Activated naive CD4-positive, alpha-beta T cell treated with anti-CD3 and anti-CD28 coated beads, Interleukin-2, amount 50 U/mL, for 16 hours (primary cell): ENCODE data around the gene NONO.
"Not testable (repeated sequence)": the region's sequence is repeated elsewhere in the genome, so short reads cannot be mapped to it uniquely, and the experiment has no call there.

Experiments
- DNase-seq: peaks from one replicate; pipeline ENCODE4 v3.0.0-alpha.2; 2020

Gene NONO, protein sequence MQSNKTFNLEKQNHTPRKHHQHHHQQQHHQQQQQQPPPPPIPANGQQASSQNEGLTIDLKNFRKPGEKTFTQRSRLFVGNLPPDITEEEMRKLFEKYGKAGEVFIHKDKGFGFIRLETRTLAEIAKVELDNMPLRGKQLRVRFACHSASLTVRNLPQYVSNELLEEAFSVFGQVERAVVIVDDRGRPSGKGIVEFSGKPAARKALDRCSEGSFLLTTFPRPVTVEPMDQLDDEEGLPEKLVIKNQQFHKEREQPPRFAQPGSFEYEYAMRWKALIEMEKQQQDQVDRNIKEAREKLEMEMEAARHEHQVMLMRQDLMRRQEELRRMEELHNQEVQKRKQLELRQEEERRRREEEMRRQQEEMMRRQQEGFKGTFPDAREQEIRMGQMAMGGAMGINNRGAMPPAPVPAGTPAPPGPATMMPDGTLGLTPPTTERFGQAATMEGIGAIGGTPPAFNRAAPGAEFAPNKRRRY

DNA sequence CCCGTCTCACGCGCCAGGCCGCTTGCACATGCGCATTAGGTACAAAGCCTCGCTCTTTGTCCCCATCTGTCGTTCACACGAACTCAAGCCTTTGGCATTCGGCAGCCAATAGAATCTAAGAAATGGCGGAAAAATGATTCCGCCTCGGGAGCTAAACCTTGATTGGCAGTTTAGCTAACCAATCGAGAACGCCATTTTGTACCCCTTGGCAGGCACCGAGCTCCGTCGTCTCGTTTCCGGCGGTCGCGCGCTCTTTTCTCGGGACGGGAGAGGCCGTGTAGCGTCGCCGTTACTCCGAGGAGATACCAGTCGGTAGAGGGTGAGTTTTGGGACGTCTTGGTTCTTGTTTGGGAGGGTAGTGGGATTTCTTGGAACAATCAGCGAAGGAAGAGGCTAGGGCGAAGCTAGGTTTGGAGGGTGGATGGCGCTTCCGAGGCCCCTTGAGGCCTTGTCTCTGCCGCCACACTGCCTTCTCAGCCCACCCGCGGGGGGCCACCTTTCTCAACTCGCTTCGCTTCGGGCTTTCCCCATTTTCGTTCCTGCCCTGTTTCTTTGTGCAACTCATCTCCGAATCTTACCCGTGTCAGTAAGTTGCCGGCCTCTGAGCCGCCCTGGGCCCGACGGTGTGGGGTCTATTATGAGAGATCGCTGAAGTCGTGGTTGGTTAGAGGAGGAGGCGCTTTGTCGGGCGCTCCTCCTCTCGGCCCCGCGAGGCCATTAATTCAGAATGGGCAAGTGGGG lies at the start of gene NONO:
TSS of gene NONO (plus strand) at position 233 of the 741 bp plus-strand sequence. CDS start 7,003 bp downstream, outside the sequence.
- DNase-seq, result peak; percentile 78

GRCh38 chrX:71235482-71235881 lies 48.0 kb upstream of the NONO start:
- no peak for DNase-seq

- no peak for DNase-seq
These were observed 46.6 kb upstream of the NONO start for GRCh38 chrX:71236836-71237235.

DNA sequence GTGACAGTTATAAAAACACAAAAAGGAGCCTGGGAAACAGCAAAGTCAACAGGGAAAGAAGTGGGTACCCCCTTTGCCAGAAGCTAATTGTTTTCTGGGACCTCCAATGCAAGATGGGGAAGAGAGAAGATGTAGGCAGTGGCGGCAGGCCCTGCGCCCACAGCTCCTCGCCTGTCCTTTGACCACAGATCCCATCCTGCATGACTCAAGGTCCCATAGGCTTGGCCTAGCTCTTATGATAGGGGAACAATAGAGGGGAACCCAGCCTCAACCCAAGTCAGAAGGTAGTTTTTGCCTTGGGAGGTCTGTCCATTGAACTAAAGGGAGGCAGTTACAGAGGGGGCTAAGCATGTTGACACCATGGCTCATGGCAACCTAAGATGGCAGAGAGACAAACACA lies 43.7 kb upstream of the NONO start:
- no peak for DNase-seq

DNA sequence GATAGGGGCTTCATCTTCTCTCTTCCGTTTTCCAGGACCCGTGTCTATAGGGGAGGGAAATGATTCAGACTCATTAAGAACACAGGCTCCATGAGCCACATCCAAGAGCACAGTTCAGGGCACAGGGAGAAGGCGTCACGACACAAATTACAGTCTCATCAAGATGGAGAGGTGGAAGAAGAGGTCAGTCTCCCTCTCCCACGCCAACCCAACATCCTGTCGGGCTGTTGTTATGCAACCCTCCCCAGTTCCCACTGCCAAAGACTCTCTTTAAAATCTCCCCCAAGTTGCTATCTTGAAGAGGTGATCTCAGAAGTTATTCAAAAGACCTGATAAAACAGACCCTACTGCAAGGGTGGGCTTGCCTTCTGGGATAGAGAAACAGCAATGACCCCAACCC lies 42.1 kb upstream of the NONO start:
- no peak for DNase-seq

GRCh38 chrX:71244359-71245128 lies 38.9 kb upstream of the NONO start:
- no peak for DNase-seq

DNA sequence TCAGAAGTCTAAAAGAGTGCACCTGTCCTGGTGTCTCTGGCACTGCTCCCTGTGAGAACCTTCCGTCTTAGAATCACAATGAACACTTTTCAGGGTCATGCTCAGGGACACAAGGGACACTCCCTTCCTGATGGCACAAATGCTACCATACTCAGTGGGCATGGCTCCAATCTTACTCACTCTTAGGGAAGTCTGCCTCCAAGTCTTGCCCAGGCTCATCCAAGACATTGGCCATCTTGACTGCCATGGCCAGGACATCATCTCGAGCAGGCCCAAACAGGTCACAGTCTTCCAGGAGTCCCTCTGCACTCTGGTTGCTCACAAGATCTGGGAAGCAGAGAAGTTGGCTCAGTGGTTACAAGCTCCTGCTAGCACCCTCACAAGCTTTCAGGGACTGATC lies 38.3 kb upstream of the NONO start:
- DNase-seq, result no peak

GRCh38 chrX:71250841-71251240 lies 32.6 kb upstream of the NONO start:
- DNase-seq, result no peak

DNA sequence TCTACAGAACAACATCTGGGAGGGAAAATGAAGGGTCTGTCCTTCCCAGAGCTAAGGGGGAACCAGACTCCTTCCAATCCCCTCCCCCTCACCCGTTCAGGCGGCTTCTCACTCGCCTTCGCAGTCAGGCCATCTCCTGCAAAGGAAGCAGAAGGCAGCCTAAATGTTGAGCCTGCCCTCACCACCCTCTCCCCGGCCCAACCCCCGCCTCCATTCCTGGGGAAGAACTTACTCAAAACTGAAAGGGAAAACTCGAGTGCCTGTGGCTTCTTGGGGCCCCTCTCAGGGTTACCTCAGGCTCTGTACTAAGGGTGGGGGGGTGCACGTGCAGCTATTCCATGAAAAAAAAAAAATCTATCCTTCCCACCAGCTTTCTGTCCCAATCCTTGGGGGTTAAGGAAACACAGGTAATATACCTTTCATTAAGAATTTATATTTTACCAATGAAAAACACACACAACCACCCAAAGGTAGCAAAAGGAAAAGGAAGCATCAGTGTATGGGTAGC lies 31.9 kb upstream of the NONO start:
- DNase-seq, result peak; percentile 27

- DNase-seq, result no peak
These were observed 31.2 kb upstream of the NONO start for GRCh38 chrX:71252221-71252620.

DNA sequence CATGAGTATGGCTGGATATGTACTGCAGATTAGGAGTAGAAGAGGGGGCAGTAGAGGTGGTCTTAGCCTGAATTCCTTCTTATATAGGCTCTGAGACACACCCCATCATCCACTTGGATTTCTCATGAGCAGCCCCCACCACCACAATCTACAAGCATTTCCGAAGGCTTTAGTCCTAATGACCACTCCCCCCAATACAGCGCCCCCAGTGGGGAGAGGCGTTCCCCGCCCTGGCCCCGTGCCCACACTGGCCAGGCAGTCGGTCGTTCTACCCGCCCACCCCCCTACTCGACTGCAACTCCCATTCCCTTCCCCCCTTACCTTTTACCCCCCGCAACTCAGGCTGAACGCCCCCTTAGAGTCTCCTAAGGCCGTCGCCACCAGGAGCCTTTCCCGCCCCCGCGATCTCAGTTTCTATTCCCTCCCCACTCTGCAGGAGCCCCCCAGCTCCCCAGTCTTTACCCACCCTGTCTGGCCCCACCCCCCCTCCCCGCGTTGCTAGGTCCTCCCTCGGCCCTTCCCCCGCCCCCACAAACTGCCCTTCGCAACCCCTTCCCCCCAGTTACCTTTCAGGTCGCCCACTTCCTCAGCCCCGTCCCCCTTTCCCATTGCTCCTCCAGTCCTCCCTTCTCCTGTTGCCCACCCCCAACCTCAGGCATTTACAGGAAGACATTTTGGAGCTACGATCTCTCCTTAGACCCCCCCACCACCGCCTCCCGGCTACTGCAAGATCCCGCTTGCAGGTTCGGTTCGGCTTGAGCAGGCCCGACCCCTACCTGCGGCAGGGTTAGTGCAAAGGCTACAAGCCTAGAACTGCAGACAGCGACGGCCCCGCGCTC lies 30.0 kb upstream of the NONO start:
- peak; percentile 21 for DNase-seq

DNA sequence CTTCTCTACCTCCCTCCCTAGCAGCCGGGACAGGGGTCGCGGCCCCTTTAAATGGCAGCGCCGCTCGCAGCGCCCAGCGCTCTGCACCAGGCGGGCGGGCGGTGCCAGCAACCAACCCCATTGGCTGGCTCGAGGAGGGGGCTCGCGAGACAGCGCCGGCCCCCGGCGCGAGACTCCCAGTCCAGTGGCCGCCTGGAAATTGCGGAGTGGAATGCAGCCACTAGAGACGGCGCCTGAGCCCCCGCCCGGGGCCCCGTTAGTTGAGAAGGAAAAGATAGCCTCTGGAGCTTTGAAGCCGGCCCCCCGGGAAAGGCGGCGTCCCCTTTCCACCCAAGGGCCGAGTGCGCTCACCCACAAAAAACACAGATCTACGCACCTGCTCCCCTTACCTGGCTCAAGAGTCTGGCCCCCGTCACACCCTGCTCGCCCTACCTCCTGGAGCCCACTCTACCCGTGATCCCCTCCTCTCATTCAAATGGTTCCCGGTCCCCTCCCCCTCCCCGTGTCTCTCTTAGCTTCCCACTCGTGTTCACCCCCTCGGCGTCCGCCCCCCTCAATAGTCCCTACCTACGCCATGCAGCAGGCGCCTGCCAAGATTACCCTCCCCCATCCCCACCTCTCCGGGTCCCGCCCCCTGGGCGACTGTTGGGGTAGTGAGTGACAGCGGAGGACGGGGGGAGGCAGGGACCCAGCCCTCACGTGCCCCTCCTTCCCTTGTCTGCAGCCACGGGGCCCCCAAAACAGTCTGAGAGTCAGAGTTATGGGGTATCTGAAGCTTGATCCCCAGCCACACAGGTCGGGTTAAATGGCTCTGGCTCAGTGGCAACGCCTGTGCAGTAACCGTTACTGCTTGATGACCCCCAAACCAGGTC lies 29.1 kb upstream of the NONO start, which contains the start of gene ZMYM3:
TSS of gene ZMYM3 (minus strand) at position 49 of the 872 bp plus-strand sequence. CDS start 885 bp downstream, outside the sequence.
- DNase-seq, result peak; percentile 81

DNA sequence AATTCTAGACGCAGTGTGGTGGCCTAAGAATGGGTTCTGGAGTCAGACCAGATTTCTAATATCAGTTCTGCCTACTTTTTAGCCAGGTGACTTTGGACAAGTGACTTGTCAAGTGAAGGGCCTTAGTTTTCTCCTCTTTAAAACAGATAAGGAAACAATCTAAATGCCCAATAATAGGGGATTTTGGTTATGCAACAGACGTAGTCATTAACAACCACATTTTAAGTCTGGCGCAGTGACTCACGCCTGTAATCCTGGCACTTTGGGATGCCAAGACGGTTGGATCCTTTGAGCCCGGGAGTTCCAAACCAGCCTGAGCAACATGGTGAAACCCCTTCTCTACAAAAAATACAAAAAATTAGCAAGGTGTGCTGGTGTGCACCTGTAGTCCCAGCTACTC lies 27.4 kb upstream of the NONO start:
- no peak for DNase-seq

GRCh38 chrX:71256856-71257255 lies 26.6 kb upstream of the NONO start:
- no peak for DNase-seq

- DNase-seq, result not testable (repeated sequence)
These were observed 14.8 kb upstream of the NONO start for GRCh38 chrX:71268624-71269023.

GRCh38 chrX:71269801-71270395 lies 13.5 kb upstream of the NONO start:
- DNase-seq, result no peak

DNA sequence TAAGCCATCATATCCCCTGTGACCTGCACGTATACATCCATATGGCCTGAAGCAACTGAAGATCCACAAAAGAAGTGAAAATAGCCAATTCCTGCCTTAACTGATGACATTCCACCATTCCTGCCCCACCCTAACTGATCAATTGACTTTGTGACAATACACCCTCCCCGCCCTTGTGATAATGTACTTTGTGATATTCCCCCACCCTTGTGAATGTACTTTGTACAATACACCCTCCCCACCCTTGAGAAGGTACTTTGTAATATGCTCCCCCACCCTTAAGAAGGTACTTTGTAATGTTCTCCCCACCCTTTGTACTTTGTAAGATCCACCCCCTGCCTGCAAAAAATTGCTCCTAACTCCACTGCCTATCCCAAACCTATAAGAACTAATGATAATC lies 11.1 kb upstream of the NONO start:
- DNase-seq, result not testable (repeated sequence)

DNA sequence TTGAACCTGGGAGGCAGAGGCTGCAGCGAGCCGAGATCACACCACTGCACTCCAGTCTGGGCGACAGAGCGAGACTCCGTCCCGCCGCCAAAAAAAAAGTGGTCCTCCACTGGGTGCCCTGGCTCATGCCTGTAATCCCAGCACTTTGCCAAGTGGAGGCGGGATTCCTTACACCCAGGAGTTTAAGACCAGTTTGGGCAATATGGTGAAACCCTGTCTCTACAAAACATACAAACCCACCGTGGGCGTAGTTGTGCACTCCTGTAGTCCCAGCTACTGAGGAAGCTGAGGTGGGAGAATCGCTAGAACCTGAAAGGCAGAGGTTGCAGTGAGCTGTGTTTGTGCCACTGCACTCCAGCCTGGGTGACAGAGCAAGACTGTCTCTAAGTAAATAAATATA lies 2.1 kb upstream of the NONO start:
- not testable (repeated sequence) for DNase-seq

DNA sequence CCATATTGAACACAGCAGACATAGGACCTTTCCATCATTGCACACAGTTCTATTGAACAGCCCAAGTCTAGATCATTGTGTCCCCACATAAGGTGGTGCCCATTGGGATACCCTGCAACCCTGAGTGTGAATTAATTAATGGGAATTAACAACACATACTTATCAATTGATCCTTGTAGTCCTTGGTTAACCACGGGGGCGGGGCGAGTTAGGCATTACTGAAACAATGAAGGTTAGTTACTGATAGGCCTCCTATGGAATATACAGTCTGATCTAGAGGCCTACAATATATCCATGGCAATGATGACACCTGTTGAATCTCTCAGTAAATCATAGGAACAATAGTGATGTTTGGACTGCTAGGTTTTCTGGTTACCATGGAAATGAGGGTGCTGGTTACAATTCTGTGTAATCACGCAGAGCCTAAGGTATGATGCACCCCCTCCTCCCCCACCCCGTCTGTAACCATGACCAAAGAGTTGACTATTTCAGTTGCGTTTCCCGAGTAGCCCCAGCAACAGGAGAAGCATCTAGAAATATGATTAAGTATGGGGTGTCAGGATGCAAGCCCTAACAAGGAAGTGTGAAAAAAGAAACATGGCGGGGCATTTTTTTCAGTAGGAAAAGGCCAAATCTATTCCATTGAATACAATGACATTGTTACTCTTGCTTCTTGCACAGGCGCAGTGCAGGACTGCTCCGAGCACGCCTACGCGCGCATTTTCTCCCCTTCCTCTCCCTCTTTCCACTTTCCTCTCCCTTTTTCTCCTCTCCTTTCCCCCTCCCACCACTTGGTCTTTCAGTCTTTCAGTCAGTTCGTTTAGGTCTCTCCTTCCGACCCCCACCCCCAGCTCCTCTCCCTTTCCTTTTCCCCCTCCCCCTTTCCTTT lies 677 bp upstream of the NONO start:
- peak; percentile 56 for DNase-seq
